Karpas-422 (cell line): Measurements from ENCODE around the gene OBSCN. TPM values are rescaled to one million over a fixed set of nuclear protein-coding genes. Genes with fewer than 3 reads are reported as not detected.

Experiments used
- DNase-seq: peaks from one replicate; pipeline ENCODE4 v3.0.0-alpha.2; 2015
- H2AFZ ChIP-seq: fragments of 200-600 bp; sonication (generic); 2 replicates; pipeline ENCODE4 v1.6.1; 2014; ENCODE audit warnings: antibody characterized with exemption, low read length, mixed read lengths
- H3K27ac ChIP-seq: fragments of 200-600 bp; sonication (generic); 2 replicates; pipeline ENCODE4 v1.5.1; 2014; ENCODE audit warnings: mild to moderate bottlenecking, low read length, moderate library complexity
- H3K27me3 ChIP-seq: fragments of 200-600 bp; sonication (generic); 2 replicates; pipeline ENCODE4 v1.6.1; 2014; ENCODE audit warnings: low read length, mixed read lengths
- H3K36me3 ChIP-seq: fragments of 200-600 bp; sonication (generic); 2 replicates; pipeline ENCODE4 v1.6.1; 2014; ENCODE audit warnings: low read length, mixed read lengths; ENCODE audit not compliant: insufficient read depth
- H3K4me1 ChIP-seq: fragments of 200-600 bp; sonication (generic); 2 replicates; pipeline ENCODE4 v1.6.1; 2014; ENCODE audit warnings: mild to moderate bottlenecking, low read length, mixed read lengths
- H3K4me2 ChIP-seq: fragments of 200-600 bp; sonication (generic); 2 replicates; pipeline ENCODE4 v1.6.1; 2014; ENCODE audit warnings: low read length, low read depth, mild to moderate bottlenecking; ENCODE audit not compliant: poor library complexity, severe bottlenecking
- H3K4me3 ChIP-seq: fragments of 200-600 bp; sonication (generic); 2 replicates; pipeline ENCODE4 v1.5.1; 2014; ENCODE audit warnings: mild to moderate bottlenecking, antibody characterized with exemption, low read length, mixed read lengths
- H3K79me2 ChIP-seq: fragments of 200-600 bp; sonication (generic); 2 replicates; pipeline ENCODE4 v1.6.1; 2014; ENCODE audit warnings: mild to moderate bottlenecking, low read length, mixed read lengths
- H3K9ac ChIP-seq: fragments of 200-600 bp; sonication (generic); 2 replicates; pipeline ENCODE4 v1.6.0; 2014; ENCODE audit warnings: low read length
- H3K9me2 ChIP-seq: fragments of 200-600 bp; sonication (generic), shearing (Covaris generic); replicated peaks from 2 replicates; pipeline ENCODE4 v1.6.0; 2014; ENCODE audit warnings: mild to moderate bottlenecking, low read length, moderate library complexity; ENCODE audit not compliant: insufficient read depth
- H3K9me3 ChIP-seq: fragments of 300-700, 200-600 bp; sonication (generic); 2 replicates; pipeline ENCODE4 v1.6.1; 2014; ENCODE audit warnings: low read length, mixed read lengths
- H4K20me1 ChIP-seq: fragments of 200-600 bp; sonication (generic); 2 replicates; pipeline ENCODE4 v1.6.1; 2014; ENCODE audit warnings: mild to moderate bottlenecking, antibody characterized with exemption, low read length, low read depth; ENCODE audit not compliant: insufficient read depth
- total RNA-seq: library from RNA; depleted of rRNA; stranded (reverse); fragments of >200 nt; shearing (Covaris generic); gene quantifications from 2 replicates; pipeline ENCODE4 v1.2.3, GENCODE V29; 2014; ENCODE audit warnings: low replicate concordance; rRNA removed

Gene OBSCN, protein sequence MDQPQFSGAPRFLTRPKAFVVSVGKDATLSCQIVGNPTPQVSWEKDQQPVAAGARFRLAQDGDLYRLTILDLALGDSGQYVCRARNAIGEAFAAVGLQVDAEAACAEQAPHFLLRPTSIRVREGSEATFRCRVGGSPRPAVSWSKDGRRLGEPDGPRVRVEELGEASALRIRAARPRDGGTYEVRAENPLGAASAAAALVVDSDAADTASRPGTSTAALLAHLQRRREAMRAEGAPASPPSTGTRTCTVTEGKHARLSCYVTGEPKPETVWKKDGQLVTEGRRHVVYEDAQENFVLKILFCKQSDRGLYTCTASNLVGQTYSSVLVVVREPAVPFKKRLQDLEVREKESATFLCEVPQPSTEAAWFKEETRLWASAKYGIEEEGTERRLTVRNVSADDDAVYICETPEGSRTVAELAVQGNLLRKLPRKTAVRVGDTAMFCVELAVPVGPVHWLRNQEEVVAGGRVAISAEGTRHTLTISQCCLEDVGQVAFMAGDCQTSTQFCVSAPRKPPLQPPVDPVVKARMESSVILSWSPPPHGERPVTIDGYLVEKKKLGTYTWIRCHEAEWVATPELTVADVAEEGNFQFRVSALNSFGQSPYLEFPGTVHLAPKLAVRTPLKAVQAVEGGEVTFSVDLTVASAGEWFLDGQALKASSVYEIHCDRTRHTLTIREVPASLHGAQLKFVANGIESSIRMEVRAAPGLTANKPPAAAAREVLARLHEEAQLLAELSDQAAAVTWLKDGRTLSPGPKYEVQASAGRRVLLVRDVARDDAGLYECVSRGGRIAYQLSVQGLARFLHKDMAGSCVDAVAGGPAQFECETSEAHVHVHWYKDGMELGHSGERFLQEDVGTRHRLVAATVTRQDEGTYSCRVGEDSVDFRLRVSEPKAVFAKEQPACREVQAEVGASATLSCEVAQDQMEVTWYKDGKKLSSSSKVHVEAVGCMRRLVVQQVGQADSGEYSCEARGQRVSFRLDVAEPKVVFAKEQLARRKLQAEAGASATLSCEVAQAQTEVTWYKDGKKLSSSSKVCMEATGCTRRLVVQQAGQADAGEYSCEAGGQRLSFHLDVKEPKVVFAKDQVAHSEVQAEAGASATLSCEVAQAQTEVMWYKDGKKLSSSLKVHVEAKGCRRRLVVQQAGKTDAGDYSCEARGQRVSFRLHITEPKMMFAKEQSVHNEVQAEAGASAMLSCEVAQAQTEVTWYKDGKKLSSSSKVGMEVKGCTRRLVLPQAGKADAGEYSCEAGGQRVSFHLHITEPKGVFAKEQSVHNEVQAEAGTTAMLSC (N-terminal part only)
- 17.5 and 24.4 TPM in 2 replicates for total RNA-seq

DNA sequence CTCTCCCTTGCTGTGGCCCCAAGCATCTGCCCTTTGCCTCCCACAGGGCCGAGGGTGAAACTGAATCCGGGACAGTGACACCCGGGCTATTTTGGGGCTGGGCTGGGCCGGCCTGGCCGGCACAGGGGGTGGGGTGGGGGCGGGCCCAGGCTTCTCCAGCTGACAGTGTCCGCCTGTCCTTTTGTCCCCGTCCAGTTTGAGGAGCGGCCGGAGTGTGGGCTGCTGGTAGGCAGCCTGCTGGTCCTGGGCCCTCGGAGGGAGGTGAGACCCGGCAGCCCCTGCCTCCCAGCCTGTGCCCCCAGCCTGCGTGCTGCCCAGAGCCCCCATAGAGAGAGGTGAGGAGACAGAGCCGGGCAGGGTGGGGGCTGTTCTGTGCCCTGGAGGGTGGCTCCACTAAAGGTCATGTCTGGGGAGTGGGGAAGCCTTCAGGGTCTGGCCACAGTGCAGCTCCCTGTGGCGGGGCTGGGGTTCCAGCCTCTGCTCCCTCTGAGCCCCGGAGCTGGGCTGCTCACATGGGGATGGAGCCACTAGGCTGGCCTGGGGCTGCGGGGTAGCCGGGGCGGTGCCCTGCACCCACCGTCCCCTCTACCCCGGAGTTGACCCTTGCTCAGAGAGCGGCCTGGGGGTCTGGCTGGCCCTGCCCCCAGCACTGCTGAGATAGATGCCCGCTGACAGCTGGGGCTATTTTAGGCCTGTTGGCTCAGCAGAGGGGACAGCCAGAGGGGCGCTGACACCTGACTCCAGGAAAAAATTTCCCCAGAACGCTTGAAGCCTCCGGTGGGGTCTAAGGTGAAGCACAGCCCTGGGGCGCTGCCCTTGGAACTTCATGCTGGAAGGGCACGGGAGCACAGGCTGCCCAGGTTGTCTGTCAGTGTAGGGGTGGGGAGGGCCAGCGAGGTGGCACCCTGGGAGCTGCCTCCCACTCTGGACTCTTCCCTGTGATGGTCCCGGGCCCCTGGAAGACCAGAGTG, at the start of gene OBSCN:
OBSCN (plus strand) TSS at position 194 of the 971 bp plus-strand sequence. CDS start 3,740 bp downstream, outside the sequence.
- Histone ChIP-seq H3K4me2 (no peak within 1 kb of the TSS), H3K4me3 (no peak within 1 kb of the TSS), H3K4me1 (no peaks in the 10 kb centered on the region), H3K27ac (no peak within 1 kb of the TSS), H3K27me3 (no peaks in the 10 kb centered on the region), H3K36me3 (no peaks in the 10 kb centered on the region), H3K9me2 (no peaks in the 10 kb centered on the region), H2AFZ (no peak within 1 kb of the TSS), H4K20me1 (no peaks in the 10 kb centered on the region), H3K9me3 (no peaks in the 10 kb centered on the region), H3K9ac (no peak within 1 kb of the TSS), H3K79me2 (no peaks in the 10 kb centered on the region)
- no peak for DNase-seq

DNA sequence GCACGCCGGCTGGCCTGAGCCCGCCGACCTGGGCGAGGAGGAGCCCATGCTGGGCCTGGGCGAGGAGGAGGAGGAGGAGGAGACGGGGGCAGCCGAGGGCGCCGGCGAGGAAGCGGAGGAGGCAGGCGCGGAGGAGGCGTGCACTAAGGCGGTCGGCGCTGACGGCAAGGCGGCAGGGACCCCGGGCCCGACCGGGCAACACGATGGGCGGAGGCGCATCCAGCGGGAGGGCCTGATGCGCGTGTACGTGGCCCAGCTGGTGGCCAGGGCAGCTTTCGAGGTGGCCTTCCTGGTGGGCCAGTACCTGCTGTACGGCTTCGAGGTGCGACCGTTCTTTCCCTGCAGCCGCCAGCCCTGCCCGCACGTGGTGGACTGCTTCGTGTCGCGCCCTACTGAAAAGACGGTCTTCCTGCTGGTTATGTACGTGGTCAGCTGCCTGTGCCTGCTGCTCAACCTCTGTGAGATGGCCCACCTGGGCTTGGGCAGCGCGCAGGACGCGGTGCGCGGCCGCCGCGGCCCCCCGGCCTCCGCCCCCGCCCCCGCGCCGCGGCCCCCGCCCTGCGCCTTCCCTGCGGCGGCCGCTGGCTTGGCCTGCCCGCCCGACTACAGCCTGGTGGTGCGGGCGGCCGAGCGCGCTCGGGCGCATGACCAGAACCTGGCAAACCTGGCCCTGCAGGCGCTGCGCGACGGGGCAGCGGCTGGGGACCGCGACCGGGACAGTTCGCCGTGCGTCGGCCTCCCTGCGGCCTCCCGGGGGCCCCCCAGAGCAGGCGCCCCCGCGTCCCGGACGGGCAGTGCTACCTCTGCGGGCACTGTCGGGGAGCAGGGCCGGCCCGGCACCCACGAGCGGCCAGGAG, 49.5 kb upstream of the OBSCN start:
- Histone ChIP-seq H4K20me1 (no peaks in the 10 kb centered on the region), H3K4me3 (no peak overlapping the region), H3K9me2 (no peaks in the 10 kb centered on the region), H3K27ac (no peak overlapping the region), H3K27me3 (no peaks in the 10 kb centered on the region), H3K4me2 (no peak overlapping the region), H2AFZ (no peak overlapping the region), H3K79me2 (no peaks in the 10 kb centered on the region), H3K9me3 (no peaks in the 10 kb centered on the region), H3K9ac (no peak overlapping the region), H3K4me1 (no peaks in the 10 kb centered on the region), H3K36me3 (no peaks in the 10 kb centered on the region)
- no peak for DNase-seq

DNA sequence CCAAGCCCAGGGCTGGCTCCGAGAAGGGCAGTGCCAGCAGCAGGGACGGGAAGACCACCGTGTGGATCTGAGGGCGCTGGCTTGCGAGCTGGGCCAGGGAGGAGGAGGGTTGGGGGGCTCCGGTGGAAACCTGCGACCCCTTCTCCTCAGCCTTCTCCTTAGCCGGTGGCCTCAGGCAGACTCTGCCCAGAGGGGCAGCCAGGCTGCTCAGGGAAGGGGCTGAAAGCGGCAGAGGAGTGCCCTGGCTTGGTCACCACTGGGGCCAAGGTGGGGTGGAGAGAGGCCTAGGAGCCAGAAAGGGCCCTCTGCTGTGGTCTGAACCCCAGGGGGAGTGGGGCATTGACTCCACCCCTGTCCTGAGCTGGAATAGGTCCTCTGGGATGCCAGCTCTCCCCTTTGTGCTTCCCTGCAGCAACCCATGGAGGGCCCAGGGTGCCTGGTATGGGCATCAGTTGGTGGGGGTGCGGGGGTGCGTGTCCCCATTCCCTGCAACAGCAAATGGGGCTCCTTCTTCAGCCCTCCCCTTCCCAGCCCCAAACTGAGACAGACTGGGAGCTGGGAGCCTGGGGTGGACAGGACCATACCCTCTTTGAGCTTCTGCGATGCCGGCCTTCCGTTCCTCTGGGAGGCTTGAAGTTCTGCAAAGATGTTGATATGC, 48.7 kb upstream of the OBSCN start:
- Histone ChIP-seq H3K4me2 (no peak overlapping the region), H4K20me1 (no peaks in the 10 kb centered on the region), H2AFZ (no peak overlapping the region), H3K27me3 (no peaks in the 10 kb centered on the region), H3K9ac (no peak overlapping the region), H3K36me3 (no peaks in the 10 kb centered on the region), H3K27ac (no peak overlapping the region), H3K9me2 (no peaks in the 10 kb centered on the region), H3K79me2 (no peaks in the 10 kb centered on the region), H3K4me3 (no peak overlapping the region), H3K9me3 (no peaks in the 10 kb centered on the region), H3K4me1 (no peaks in the 10 kb centered on the region)
- no peak for DNase-seq

DNA sequence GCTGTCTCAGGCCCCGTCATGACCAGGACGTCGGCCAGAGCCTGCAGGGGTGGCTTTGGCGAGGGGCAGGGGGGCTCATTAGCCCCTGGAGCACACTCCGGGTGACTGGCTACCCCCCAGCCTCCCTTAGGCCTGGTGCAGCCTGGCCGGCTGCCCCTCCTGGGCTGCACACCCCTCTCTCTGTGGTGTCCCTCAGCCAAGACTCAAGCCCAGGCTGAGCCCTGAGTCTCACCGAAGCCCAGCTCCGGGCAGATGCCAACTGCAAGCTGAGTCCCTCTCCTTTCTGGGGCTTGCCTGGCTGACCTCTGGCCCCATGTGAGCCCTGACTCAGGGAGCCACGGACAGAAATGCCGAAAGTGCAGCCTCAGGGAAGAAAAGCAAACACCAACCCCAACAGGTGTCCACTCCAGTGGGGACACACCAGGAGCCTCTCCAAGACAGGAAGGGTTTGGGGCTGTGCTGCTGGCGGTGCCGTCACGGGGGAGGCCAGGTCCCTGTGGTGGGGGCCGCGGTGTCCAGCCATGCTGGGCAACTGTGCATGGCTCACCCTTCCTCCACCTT, 47.6 kb upstream of the OBSCN start:
- Histone ChIP-seq H3K36me3 (no peaks in the 10 kb centered on the region), H3K4me1 (peaks cover 10% of the 10 kb centered on the region), H2AFZ (no peak overlapping the region), H3K9ac (no peak overlapping the region), H3K4me2 (no peak overlapping the region), H3K79me2 (no peaks in the 10 kb centered on the region), H3K4me3 (no peak overlapping the region), H3K9me2 (no peaks in the 10 kb centered on the region), H3K27me3 (no peaks in the 10 kb centered on the region), H3K9me3 (no peaks in the 10 kb centered on the region), H4K20me1 (no peaks in the 10 kb centered on the region), H3K27ac (no peak overlapping the region)
- DNase-seq, result no peak

DNA sequence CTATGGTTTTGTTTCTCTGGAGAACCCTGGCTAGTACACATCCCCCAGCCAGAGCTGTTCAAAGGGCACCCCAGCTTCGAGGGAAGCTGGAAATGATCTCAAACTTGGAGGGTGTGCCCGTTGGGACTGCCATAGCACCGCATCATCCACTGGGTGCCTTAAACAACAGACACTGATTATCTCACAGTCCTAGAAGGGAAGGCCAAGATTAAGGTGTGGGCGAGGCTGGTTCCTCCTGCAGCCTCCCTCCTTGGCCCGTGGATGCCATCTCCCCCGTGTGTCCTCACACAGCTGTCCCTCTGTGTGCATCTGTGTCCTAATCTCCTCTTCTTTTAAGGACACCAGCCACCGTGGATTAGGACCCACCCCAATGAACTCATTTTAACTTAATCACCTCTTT, 46.5 kb upstream of the OBSCN start:
- Histone ChIP-seq H3K36me3 (no peaks in the 10 kb centered on the region), H3K9me3 (no peaks in the 10 kb centered on the region), H3K27me3 (no peaks in the 10 kb centered on the region), H3K4me3 (no peak overlapping the region), H3K4me2 (no peak overlapping the region), H3K4me1 (peaks cover 11% of the 10 kb centered on the region), H3K27ac (no peak overlapping the region), H3K79me2 (no peaks in the 10 kb centered on the region), H2AFZ (no peak overlapping the region), H4K20me1 (no peaks in the 10 kb centered on the region), H3K9me2 (no peaks in the 10 kb centered on the region), H3K9ac (0 out of 2 replicates have a peak overlapping the region, but pooled peaks have one; percentile 20)
- DNase-seq, result no peak

DNA sequence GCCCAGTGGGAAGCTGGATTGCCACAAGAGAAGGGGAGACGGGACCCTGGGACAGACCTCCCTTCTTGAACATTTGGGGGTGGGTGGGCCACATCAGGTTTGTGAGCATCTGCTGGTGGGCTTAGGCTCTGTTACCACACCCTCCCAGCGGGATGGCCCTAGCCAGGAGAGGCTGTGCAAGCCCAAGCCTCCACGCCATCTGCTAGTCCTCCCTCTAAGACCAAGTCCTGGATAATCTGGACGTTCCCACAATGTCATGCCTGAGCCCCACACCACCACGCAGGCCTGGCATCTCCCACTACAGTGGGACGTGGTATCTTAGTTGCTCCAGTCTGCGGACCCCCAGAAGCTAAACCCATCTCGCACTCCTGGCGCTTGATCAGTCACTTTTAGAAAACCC, 46.0 kb upstream of the OBSCN start:
- Histone ChIP-seq H3K9me2 (no peaks in the 10 kb centered on the region), H3K4me3 (no peak overlapping the region), H3K27me3 (no peaks in the 10 kb centered on the region), H4K20me1 (no peaks in the 10 kb centered on the region), H2AFZ (no peak overlapping the region), H3K36me3 (no peaks in the 10 kb centered on the region), H3K4me1 (peaks cover 16% of the 10 kb centered on the region), H3K4me2 (no peak overlapping the region), H3K27ac (no peak overlapping the region), H3K9me3 (no peaks in the 10 kb centered on the region), H3K9ac (0 out of 2 replicates have a peak overlapping the region, but pooled peaks have one; percentile 20), H3K79me2 (no peaks in the 10 kb centered on the region)
- no peak for DNase-seq
